A673 (cell line): Measurements from ENCODE around the gene RAE1. TPM values are rescaled to one million over a fixed set of nuclear protein-coding genes. Genes with fewer than 3 reads are reported as not detected.

Source experiments
- BruUV-seq: library from RNA; stranded (reverse); fragments of 400-500 nt; replicated peaks from 2 replicates; lab custom pipeline; 2021; lab: Mats Ljungman, UMichigan
- CTCF ChIA-PET: fragments of 300-600 bp; sonication (Branson Sonifier 250); formaldehyde crosslinking; loops from one replicate; lab custom pipeline; 2022; ENCODE audit warnings: antibody characterized with exemption; lab: Charles Lee
- POLR2A ChIA-PET: fragments of 300-600 bp; sonication (Branson Sonifier 250); formaldehyde crosslinking; loops from one replicate; lab custom pipeline; 2022; ENCODE audit warnings: antibody characterized with exemption; ENCODE audit not compliant: low non-redundant PET; lab: Charles Lee
- DNase-seq: peaks from one replicate; pipeline ENCODE4 v3.0.0-alpha.2; 2015; ENCODE audit warnings: low spot score
- H3K27ac ChIP-seq: fragments of 200-600 bp; sonication (generic); 2 replicates; pipeline ENCODE4 v1.5.1; 2016; ENCODE audit warnings: mixed run types, low read depth, mild to moderate bottlenecking, mixed read lengths, antibody characterized with exemption, low read length; ENCODE audit not compliant: poor library complexity, severe bottlenecking
- H3K27me3 ChIP-seq: fragments of 200-600 bp; sonication (generic); replicated peaks from 2 replicates; pipeline ENCODE4 v1.6.1; 2017; ENCODE audit warnings: mixed run types, low read depth, mild to moderate bottlenecking, mixed read lengths, antibody characterized with exemption, low read length; ENCODE audit not compliant: insufficient read depth, poor library complexity
- H3K36me3 ChIP-seq: fragments of 200-600 bp; sonication (generic); 2 replicates; pipeline ENCODE4 v1.6.1; 2016; ENCODE audit warnings: mixed run types, mild to moderate bottlenecking, mixed read lengths, antibody characterized with exemption, low read length; ENCODE audit not compliant: insufficient read depth, poor library complexity, severe bottlenecking
- H3K4me1 ChIP-seq: fragments of 200-600 bp; sonication (generic); 2 replicates; pipeline ENCODE4 v1.6.1; 2017; ENCODE audit warnings: mixed run types, mild to moderate bottlenecking, mixed read lengths, antibody characterized with exemption, low read length; ENCODE audit not compliant: insufficient read depth, poor library complexity, severe bottlenecking
- H3K4me3 ChIP-seq: fragments of 200-600 bp; sonication (generic); 2 replicates; pipeline ENCODE4 v1.5.1; 2016; ENCODE audit warnings: low read depth, mixed run types, mild to moderate bottlenecking, mixed read lengths, low read length; ENCODE audit not compliant: poor library complexity, severe bottlenecking
- H3K9me3 ChIP-seq: fragments of 200-600 bp; sonication (generic); 2 replicates; pipeline ENCODE4 v1.6.1; 2016; ENCODE audit warnings: mixed run types, low read depth, mild to moderate bottlenecking, mixed read lengths, antibody characterized with exemption, low read length; ENCODE audit not compliant: poor library complexity, severe bottlenecking
- CTCF ChIP-seq: fragments of 300-800, 200-600 bp; sonication (generic); conservative IDR thresholded peaks from 2 replicates; pipeline ENCODE4 v1.5.1; 2017; ENCODE audit warnings: low read depth, mild to moderate bottlenecking, antibody characterized with exemption, low read length, moderate library complexity, mixed read lengths
- EZH2 ChIP-seq: fragments of 200-600 bp; sonication (generic); IDR thresholded peaks from 2 replicates; pipeline ENCODE4 v1.6.1; 2017; ENCODE audit warnings: borderline replicate concordance, low read depth, mild to moderate bottlenecking, mixed read lengths, antibody characterized with exemption, low read length; ENCODE audit not compliant: poor library complexity, severe bottlenecking
- intact Hi-C: fragments of 100-400 bp; cut with micrococcal nuclease; formaldehyde crosslinking; loops from one replicate; pipeline ENCODE4 v1.10.0; 2022; ENCODE audit not compliant: unreplicated experiment
- total RNA-seq: library from RNA; stranded (reverse); gene quantifications from 2 replicates; pipeline ENCODE4 v1.2.3, GENCODE V29; 2021

The RAE1 gene
- total RNA-seq, 1 experiment from 2014 or later: 70.9 TPM

- Histone ChIP-seq H3K4me3 (no peak overlapping the region), H3K27me3 (no peaks in the 10 kb centered on the region), H3K9me3 (no peaks in the 10 kb centered on the region), H3K27ac (no peak overlapping the region), H3K36me3 (peaks cover 31% of the 10 kb centered on the region), H3K4me1 (no peaks in the 10 kb centered on the region)
- DNase-seq: no peak
- intact Hi-C loops: no loop called here
- no TSS peak for BruUV-seq
- ChIA-PET POLR2A (no interaction called here), CTCF (no interaction called here)
- TF ChIP-seq CTCF: no peak
- TF ChIP-seq EZH2: no peak
These were observed 54.4 kb downstream of the RAE1 start for GRCh38 chr20:57405236-57406016.

- H3K9me3 ChIP-seq: no peaks in the 10 kb centered on the region
- no peak overlapping the region for H3K27ac ChIP-seq
- POLR2A ChIA-PET: no interaction called here
- no peak for TF ChIP-seq EZH2
- no peak for TF ChIP-seq CTCF
- H3K27me3 ChIP-seq: no peaks in the 10 kb centered on the region
- H3K4me3 ChIP-seq: no peak overlapping the region
- BruUV-seq: no TSS peak
- H3K36me3 ChIP-seq: peaks cover 28% of the 10 kb centered on the region
- intact Hi-C loops: no loop called here
- DNase-seq: no peak
- H3K4me1 ChIP-seq: no peaks in the 10 kb centered on the region
- CTCF ChIA-PET: no interaction called here
These were observed 56.5 kb downstream of the RAE1 start for GRCh38 chr20:57407541-57407956.

GRCh38 chr20:57408131-57408530, 57.1 kb downstream of the RAE1 start:
- Histone ChIP-seq H3K4me3 (no peak overlapping the region), H3K4me1 (no peaks in the 10 kb centered on the region), H3K9me3 (no peaks in the 10 kb centered on the region), H3K27me3 (no peaks in the 10 kb centered on the region), H3K36me3 (peaks cover 23% of the 10 kb centered on the region), H3K27ac (no peak overlapping the region)
- TF ChIP-seq CTCF: no peak
- TF ChIP-seq EZH2: no peak
- DNase-seq: no peak
- intact Hi-C loops: no loop called here
- BruUV-seq: no TSS peak
- ChIA-PET CTCF (no interaction called here), POLR2A (no interaction called here)
